HG03439 (cell line): Measurements from ENCODE around the gene ZYG11B.
"Not testable (repeated sequence)": the region's sequence is repeated elsewhere in the genome, so short reads cannot be mapped to it uniquely, and the experiment has no call there.

ENCODE experiments used
- ATAC-seq: cut with Tn5 transposase; IDR thresholded peaks from one replicate; pipeline ENCODE4 v1.9.1; 2021; ENCODE audit warnings: mild to moderate bottlenecking, moderate library complexity; ENCODE audit not compliant: unreplicated experiment

The ZYG11B gene

GRCh38 chr1:52726265-52727113, at the start of gene ZYG11B:
ZYG11B (plus strand) TSS chr1:52726453; CDS start chr1:52726654, 201 bp downstream.
- peak; percentile 90 for ATAC-seq

DNA sequence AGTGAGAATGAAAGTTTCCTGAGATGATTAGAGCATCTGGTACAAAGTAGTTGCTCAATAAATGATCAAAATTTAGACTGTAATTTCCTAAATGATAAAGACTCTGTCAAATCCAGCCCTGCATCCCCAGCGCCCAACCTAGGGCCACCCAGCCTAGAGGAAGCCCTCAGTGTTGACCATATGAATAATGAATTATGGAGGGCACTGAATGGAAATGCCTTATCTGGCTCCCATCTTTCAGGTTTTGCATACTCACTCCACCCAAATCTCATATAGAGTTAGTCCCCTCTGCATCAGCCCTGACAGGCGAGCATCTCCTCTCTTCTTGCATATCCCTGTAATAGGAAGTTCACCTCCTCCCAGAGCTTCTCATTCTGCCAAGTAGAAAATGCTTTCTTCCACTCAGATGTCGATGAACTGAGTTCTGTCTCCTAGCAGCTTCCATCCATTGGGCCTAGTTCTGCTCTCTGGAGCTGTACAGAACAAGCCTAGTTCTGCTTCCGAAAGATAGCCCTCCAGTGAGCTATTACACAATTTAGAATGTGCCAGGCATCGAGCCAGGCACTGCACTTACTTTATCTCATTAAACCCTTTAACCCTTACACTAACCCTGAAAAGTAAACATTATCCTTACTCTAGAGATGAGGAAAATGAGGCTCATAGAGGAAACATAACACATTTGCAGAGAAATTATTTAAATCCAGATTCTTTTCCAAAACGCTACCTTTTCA, 49.0 kb upstream of the ZYG11B start:
- no peak for ATAC-seq

DNA sequence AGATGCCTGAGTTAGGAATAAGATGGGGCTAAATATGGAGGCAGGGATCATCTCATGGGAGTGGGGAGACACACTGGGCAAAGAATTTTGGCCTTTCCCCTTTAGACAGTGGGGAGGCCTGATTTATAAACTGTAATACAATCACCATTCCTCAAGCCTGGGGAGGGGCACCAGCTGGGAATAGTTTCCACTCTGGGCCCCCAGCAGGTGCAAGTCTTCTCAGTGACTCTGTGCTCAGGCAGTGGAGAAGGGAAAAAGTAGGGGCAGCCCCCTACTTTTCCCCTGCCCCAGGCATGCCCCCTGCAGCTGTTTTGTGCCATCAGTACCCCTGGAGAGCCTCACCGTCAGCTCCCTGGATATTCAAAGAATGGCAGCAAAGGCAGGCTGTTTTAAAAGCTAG, 47.2 kb upstream of the ZYG11B start:
- no peak for ATAC-seq

- ATAC-seq, result no peak
These were observed 46.8 kb upstream of the ZYG11B start for GRCh38 chr1:52679498-52679897.

DNA sequence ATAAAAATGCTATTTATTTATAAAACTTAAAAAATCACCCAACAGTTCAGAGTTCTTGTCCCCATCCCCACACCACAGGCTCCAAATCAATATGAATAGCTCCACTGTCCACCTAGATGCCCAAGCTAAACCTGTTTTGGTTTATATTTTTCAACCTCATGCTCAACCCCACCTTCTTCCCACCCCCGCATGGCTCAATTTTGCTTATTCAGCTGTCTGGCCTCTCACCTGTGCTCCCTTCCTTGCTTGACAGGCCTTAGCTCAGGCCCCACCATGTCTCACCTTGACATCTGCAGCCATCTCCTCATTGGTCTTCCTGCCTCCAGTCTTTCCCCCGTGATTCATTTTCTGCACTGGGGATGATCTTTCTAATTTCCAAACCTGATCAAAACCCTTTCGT, 45.9 kb upstream of the ZYG11B start:
- ATAC-seq, result no peak

DNA sequence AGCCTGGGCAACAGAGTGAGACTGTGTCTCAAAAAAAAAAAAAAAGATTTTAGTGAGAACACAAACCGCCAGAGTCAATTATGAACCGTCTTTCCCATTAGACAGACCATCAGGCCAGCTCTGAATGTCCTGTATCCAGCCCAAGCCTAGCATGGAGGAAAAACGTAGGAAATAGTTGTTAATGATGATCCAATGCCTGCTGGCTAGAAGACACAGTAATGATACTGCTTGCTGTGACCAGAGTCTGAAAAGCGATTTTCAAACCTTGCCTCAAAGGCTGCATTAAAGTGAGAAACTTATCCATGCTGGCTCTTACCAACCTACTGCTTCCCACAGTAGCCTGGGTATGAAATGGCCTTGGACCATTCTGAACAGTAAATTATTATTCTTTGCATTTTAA, 45.1 kb upstream of the ZYG11B start:
- no peak for ATAC-seq

DNA sequence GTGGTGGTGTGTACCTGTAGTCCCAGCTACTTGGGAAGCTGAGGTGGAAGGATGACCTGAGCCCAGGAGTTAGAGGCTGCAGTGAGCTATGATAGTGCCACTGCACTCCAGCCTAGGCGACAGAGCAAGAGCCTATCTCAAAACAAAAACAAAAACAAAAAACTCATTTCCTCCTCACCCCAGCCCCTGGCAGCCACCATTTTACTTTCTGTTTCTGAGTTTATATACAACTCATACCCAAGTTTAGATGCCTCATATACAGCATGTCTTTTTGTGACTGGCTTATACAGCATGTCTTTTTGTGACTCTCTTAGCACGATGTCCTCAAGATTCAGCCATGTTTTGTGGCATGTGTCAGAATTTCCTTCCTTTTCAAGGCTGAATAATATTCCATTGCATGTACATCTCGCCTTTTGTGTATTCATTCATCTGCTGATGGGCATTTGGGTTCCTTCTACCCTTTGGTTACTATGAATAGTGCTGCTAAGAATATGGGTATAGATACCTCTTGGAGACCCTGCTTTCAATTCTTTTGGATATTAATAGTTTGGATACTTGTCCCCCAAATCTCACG, 42.8 kb upstream of the ZYG11B start:
- ATAC-seq, result no peak

DNA sequence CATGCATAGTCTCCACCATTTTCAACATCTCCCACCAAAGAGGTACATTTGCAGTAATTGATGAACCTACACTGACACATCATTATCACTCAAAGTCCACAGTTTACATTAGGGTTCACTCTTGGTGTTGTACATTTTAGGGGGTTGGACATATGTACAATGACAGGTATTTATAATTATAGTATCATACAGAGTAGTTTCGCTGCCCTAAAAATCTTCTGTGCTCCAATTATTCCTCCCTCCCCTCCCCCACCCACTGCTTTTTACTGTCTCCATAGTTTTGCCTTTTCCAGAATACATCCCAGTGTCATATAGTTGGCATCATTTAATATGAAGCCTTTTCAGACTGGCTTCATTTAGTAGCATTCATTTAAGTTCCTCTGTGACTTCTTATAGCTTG, 41.7 kb upstream of the ZYG11B start:
- no peak for ATAC-seq

GRCh38 chr1:52686261-52686751, 39.9 kb upstream of the ZYG11B start:
- peak; percentile 76 for ATAC-seq

DNA sequence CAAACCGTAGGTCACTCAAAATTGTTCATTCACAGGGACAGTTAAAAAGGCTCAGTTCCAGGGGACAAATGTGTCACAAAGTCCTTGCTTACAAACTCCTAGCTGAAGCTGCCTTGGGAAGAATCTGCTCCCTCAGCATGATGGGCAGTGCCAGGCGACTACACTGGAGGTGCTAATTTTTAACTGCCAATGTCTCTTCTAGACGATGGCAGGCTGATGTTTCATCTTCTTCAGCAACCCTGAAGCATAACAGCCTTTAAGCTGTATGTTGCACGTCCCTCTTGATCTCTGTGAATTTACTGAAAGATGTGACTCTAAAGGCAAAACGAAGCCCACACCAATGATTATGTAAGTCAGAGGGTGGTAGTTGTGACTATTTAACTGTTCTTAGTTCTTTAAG, 39.4 kb upstream of the ZYG11B start:
- ATAC-seq, result no peak

- no peak for ATAC-seq
These were observed 34.4 kb upstream of the ZYG11B start for GRCh38 chr1:52691821-52692220.

DNA sequence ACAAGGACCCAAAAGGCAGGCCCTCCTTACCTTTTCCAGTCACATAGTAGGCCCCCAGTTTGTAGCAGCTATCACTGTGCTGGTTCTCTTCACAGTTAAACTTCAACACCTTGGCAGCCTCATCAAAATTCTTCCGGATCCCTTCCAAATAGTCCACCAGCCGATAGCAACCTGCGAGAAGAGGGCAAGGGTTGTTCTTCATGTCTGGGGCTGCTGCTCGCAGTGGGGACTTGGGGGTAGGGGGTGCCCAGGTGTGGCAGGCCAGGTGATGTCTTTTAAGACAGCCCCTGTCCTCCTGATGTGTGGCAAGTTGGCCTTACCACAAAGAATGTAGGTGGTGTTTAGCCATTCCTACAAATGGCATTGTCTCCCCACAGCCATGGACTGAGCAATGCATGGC, 33.6 kb upstream of the ZYG11B start:
- no peak for ATAC-seq

DNA sequence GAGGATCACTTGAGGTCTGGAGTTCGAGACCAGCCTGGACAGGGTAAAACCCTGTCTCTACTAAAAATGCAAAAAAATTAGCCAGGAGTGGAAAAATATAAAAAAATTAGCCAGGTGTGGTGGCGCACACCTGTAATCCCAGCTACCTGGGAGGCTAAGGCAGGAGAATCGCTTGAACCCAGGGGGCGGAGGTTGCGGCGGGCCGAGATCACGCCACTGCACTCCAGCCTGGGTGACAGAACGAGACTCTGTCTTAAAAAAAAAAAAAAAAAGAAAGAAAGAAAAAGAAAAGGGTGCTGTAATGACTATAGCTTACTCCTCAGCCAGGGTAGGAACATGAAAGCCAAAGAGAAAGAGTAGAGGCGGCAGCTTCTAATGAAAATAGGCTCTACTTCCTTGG, 32.9 kb upstream of the ZYG11B start:
- not testable (repeated sequence) for ATAC-seq

- ATAC-seq, result no peak
These were observed 32.4 kb upstream of the ZYG11B start for GRCh38 chr1:52693843-52694242.

DNA sequence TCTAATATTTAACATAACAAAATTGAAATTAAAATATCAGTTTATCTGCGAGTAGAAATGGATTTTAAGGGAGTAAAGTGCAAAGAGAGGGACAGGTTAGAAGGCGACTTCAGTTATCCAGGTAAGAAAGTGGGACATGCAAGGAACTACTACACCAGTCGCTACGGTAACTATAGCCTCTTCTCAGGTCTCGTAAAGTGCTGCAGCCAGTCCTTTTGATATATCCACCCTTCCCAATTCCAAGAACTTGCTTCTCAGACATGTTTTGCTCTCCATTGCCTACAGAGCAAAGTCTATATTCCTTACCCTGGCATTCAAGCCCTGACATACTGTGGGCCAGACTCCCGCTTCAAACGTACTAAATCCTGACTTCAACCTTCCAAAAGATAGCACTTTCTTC, 30.6 kb upstream of the ZYG11B start:
- ATAC-seq, result no peak

- ATAC-seq, result peak; percentile 44
These were observed 28.2 kb upstream of the ZYG11B start, which contains the start of gene COA7 for GRCh38 chr1:52697795-52698674. COA7 (minus strand) TSS chr1:52698347; CDS start chr1:52698326, 21 bp downstream.

DNA sequence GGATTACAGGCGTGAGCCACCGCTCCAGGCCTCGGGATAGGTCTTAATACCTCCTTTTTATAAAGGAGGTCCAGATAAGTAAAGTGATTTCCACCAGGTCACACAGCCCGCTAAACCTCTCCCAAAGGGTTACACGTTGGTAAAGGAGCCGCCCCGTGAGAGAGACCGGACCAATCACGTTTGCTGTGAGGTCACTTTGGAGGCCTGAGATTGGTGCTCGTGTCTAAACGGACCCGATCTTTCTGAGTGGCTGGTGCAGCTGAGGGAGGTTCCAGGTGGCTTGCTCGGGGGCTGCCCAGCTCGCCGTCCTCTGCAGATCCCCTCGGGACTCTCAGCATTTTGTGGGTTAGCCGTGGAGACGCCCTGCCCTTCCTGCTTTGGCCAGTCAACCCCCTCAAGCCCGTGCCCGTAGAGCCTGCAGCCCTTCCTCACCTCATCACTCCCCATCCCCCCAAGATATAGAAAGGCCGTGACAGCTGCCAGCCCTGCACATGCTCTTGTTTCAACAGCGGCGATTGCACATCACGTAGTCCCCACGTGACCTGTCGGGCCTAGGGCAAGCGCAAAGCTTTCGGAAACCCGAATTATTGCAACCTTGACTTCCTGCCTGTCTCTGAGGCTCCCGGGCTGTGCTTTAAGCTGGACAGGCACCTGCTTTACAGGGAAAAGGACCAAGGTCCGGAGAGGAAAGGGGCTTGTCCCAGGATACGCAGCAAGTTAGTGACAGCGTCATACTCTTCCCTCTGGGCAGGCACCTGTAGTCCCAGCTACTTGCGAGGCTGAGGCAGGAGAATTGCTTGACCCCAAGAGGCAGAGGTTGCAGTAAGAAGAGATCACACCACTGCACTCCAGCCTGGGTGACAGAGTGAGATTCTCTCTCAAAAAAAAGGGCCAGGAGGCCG, 23.1 kb upstream of the ZYG11B start:
- peak; percentile 86 for ATAC-seq

DNA sequence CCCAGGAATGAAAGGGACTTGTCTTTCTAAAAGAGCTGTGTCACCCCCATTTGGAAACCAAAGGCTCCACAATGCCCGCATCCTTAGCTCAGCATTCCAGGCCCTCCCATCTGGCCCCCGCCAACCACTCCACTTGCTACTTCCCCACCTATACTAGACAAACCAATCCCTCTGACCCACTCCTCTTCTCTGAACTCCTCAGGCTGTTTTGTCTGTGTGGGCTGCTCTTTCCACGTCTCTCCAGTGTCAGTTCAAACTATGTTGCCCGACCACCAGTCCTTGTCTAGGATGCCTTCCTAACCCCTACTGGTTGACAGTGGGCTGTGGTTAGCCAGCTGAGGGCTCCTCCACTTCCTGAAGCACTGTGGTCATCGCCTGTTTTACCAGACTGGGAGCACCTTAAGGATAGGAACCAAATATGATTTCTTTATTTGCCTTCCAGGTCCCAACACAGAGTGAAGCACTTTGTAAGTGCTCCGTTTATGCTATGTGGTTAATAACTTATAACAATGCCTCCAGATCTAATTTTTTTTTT, 20.1 kb upstream of the ZYG11B start:
- ATAC-seq, result no peak
